SK-N-SH (cell line): ENCODE data around the gene SNX9. TPM values are rescaled to one million over a fixed set of nuclear protein-coding genes. Genes with fewer than 3 reads are reported as not detected.

Experiments used
- CTCF ChIA-PET: fragments of 300-600, 350-600 bp; formaldehyde crosslinking; extraction: SDS; loops from one replicate; lab custom pipeline; 2021; lab: Yijun Ruan, JAX
- POLR2A ChIA-PET: fragments of 350-600 bp; sonication (Branson Sonifier 250); formaldehyde crosslinking; extraction: SDS; loops from one replicate; lab custom pipeline; 2020; ENCODE audit warnings: antibody characterized with exemption, inconsistent platforms; lab: Yijun Ruan, JAX
- DNase-seq: peaks from one replicate; pipeline ENCODE4 v3.0.0; 2012
- H2AFZ ChIP-seq: fragments of 200-600 bp; sonication (generic); 2 replicates; pipeline ENCODE4 v1.8.1; 2016; ENCODE audit warnings: antibody characterized with exemption, mild to moderate bottlenecking, low read depth
- H3F3A ChIP-seq: fragments of 200-600 bp; sonication (generic); replicated peaks from 2 replicates; pipeline ENCODE3; 2016; ENCODE audit warnings: antibody characterized with exemption, mild to moderate bottlenecking; ENCODE audit not compliant: insufficient read depth
- H3K27ac ChIP-seq, 2 experiments: fragments of 200-500 bp in 1 of 2; fragments of 200-600 bp in 1 of 2; sonication (Bioruptor generic) in 1 of 2; sonication (generic), shearing (Covaris generic) in 1 of 2; 2 replicates each; pipeline versions ENCODE4 v1.5.1 to v1.6.1; 2014 to 2016; ENCODE audit warnings: low read depth in 2 of 2, inconsistent platforms in 1 of 2, low read length in 1 of 2, mild to moderate bottlenecking in 1 of 2, mixed read lengths in 1 of 2
- H3K27me3 ChIP-seq: fragments of 200-600 bp; sonication (generic), shearing (Covaris generic); 2 replicates; pipeline ENCODE4 v1.6.1; 2016; ENCODE audit warnings: mixed run types; ENCODE audit not compliant: insufficient read depth
- H3K36me3 ChIP-seq, 2 experiments: fragments of 200-500 bp in 1 of 2; fragments of 200-600 bp in 1 of 2; sonication (Bioruptor generic) in 1 of 2; sonication (generic) in 1 of 2; replicated peaks in 1 of 2; 2 replicates each; pipeline versions ENCODE3 to v1.5.1; 2014 to 2016; ENCODE audit warnings: low read length in 1 of 2, mild to moderate bottlenecking in 1 of 2; ENCODE audit not compliant: insufficient read depth in 2 of 2, control insufficient read depth in 1 of 2
- H3K4me1 ChIP-seq, 2 experiments: fragments of 200-500 bp in 1 of 2; fragments of 200-600 bp in 1 of 2; sonication (Bioruptor generic) in 1 of 2; sonication (generic), shearing (Covaris generic) in 1 of 2; 2 replicates each; pipeline versions ENCODE4 v1.5.1 to v1.6.1; 2014 to 2016; ENCODE audit warnings: low read depth in 1 of 2, low read length in 1 of 2, mixed run types in 1 of 2; ENCODE audit not compliant: insufficient read depth in 2 of 2, control insufficient read depth in 1 of 2
- H3K4me2 ChIP-seq: fragments of 200-600 bp; sonication (generic), shearing (Covaris generic); 2 replicates; pipeline ENCODE4 v1.6.1; 2017; ENCODE audit warnings: mixed run types
- H3K4me3 ChIP-seq, 2 experiments: fragments of 200-500 bp in 1 of 2; fragments of 200-600 bp in 1 of 2; sonication (Bioruptor generic) in 1 of 2; sonication (generic), shearing (Covaris generic) in 1 of 2; 2 replicates each; pipeline versions ENCODE4 v1.5.1 to v1.8.1; 2014 to 2016; ENCODE audit warnings: low read depth in 2 of 2, inconsistent platforms in 1 of 2, low read length in 1 of 2, mild to moderate bottlenecking in 1 of 2, mixed read lengths in 1 of 2, moderate library complexity in 1 of 2
- H3K79me2 ChIP-seq: fragments of 200-600 bp; sonication (generic); 2 replicates; pipeline ENCODE4 v1.8.1; 2017; ENCODE audit warnings: mild to moderate bottlenecking; ENCODE audit not compliant: insufficient read depth
- H3K9ac ChIP-seq: fragments of 200-600 bp; sonication (generic); 2 replicates; pipeline ENCODE4 v1.6.1; 2017; ENCODE audit warnings: mixed run types
- H3K9me2 ChIP-seq: fragments of 200-600 bp; sonication (generic); 2 replicates; pipeline ENCODE4 v1.6.1; 2017; ENCODE audit warnings: mixed run types
- H3K9me3 ChIP-seq: fragments of 200-600 bp; sonication (generic); 2 replicates; pipeline ENCODE4 v1.6.1; 2017; ENCODE audit warnings: mixed run types, mild to moderate bottlenecking, moderate library complexity
- H4K20me1 ChIP-seq: fragments of 200-600 bp; sonication (generic); 2 replicates; pipeline ENCODE4 v1.6.1; 2017; ENCODE audit warnings: mild to moderate bottlenecking, mixed run types; ENCODE audit not compliant: insufficient read depth
- CHD2 ChIP-seq: fragments of 150-350 bp; IDR thresholded peaks from 2 replicates; pipeline ENCODE4 v1.6.1; 2018; ENCODE audit warnings: low read length; ENCODE audit not compliant: partially characterized antibody
- ELF1 ChIP-seq: IDR thresholded peaks from 2 replicates; pipeline ENCODE4 v1.4.0; 2012
- FOXJ3 ChIP-seq: sonication (generic); formaldehyde crosslinking; IDR thresholded peaks from 2 replicates; pipeline ENCODE4 v1.5.1; 2020; ENCODE audit warnings: mild to moderate bottlenecking, missing genetic modification reagents
- FOXM1 ChIP-seq: IDR thresholded peaks from 2 replicates; pipeline ENCODE4 v1.4.0; 2012; ENCODE audit warnings: low read depth, mild to moderate bottlenecking
- GATA2 ChIP-seq: sonication (generic); formaldehyde crosslinking; IDR thresholded peaks from 2 replicates; pipeline ENCODE4 v1.5.0; 2020; ENCODE audit warnings: mild to moderate bottlenecking, missing genetic modification reagents
- MAX ChIP-seq: IDR thresholded peaks from 2 replicates; pipeline ENCODE4 v1.4.0; 2012; ENCODE audit warnings: low read depth
- MXI1 ChIP-seq: IDR thresholded peaks from 2 replicates; pipeline ENCODE4 v1.6.1; 2012; ENCODE audit warnings: mild to moderate bottlenecking, low read depth, low read length, improper control_type of control experiment
- NFIC ChIP-seq: IDR thresholded peaks from 2 replicates; pipeline ENCODE4 v1.4.0; 2012; ENCODE audit warnings: borderline replicate concordance
- NRF1 ChIP-seq: IDR thresholded peaks from 2 replicates; pipeline ENCODE4 v1.6.1; 2012; ENCODE audit warnings: low read depth, mild to moderate bottlenecking, low read length
- RAD21 ChIP-seq: IDR thresholded peaks from 2 replicates; pipeline ENCODE4 v1.6.1; 2012; ENCODE audit warnings: mild to moderate bottlenecking, low read length
- RCOR1 ChIP-seq: fragments of 150-350 bp; IDR thresholded peaks from 2 replicates; pipeline ENCODE4 v1.6.1; 2017; ENCODE audit warnings: antibody characterized with exemption, low read length
- RFX5 ChIP-seq: IDR thresholded peaks from 2 replicates; pipeline ENCODE4 v1.6.1; 2012; ENCODE audit warnings: mild to moderate bottlenecking, improper control_type of control experiment, low read length
- SIN3A ChIP-seq: IDR thresholded peaks from 2 replicates; pipeline ENCODE4 v1.6.1; 2012; ENCODE audit warnings: low read depth, mild to moderate bottlenecking, low read length, moderate library complexity, borderline replicate concordance
- TAF1 ChIP-seq: IDR thresholded peaks from 2 replicates; pipeline ENCODE4 v1.6.1; 2012; ENCODE audit warnings: low read depth, mild to moderate bottlenecking, low read length, moderate library complexity, borderline replicate concordance
- TCF12 ChIP-seq: IDR thresholded peaks from 2 replicates; pipeline ENCODE4 v1.4.0; 2012
- TEAD4 ChIP-seq: IDR thresholded peaks from 2 replicates; pipeline ENCODE4 v1.4.0; 2012; ENCODE audit warnings: mild to moderate bottlenecking, borderline replicate concordance; ENCODE audit not compliant: insufficient read depth
- YY1 ChIP-seq: IDR thresholded peaks from 2 replicates; pipeline ENCODE4 v1.4.0; 2012; ENCODE audit warnings: low read depth, mild to moderate bottlenecking
- WGBS: methylation state at CpG from one replicate; pipeline ENCODE4 v1.1.6; 2017; ENCODE audit warnings: low lambda C conversion rate; 5-methylcytosine and 5-hydroxymethylcytosine counted together
- polyA plus RNA-seq, 3 experiments: library from polyadenylated mRNA; depleted of rRNA; stranded (reverse); fragments of >200 nt; gene quantifications; 2 replicates each; pipeline ENCODE4 v1.2.3, GENCODE V29; 2012

The SNX9 gene
- polyA plus RNA-seq, 1 of the 3 experiments (the other 2 are of a cell fraction), result 31.6 TPM

GRCh38 chr6:157990321-157991066 lies 167.4 kb downstream of the SNX9 start (continued):
- no peak for TF ChIP-seq TEAD4

GRCh38 chr6:157991067-157991432 lies 168.0 kb downstream of the SNX9 start:
- Histone ChIP-seq H3F3A (peaks cover 13% of the 10 kb centered on the region), H2AFZ (no peak overlapping the region), H3K9me2 (no peaks in the 10 kb centered on the region), H3K27ac (no peak overlapping the region), H3K36me3 (peaks cover 0 to 13% of the 10 kb centered on the region in 2 experiments), H3K27me3 (no peaks in the 10 kb centered on the region), H3K4me1 (peaks cover 28 to 36% of the 10 kb centered on the region in 2 experiments; a peak in 3 of 4 replicates), H3K79me2 (peaks cover 100% of the 10 kb centered on the region), H3K4me2 (0 out of 2 replicates have a peak overlapping the region, but pooled peaks have one; percentile 78), H4K20me1 (peaks cover 29% of the 10 kb centered on the region), H3K4me3 (no peak overlapping the region)
- WGBS, result 95% methylated on average over 11 of the region's 11 CpGs
- POLR2A ChIA-PET, result no interaction called here
- no peak for DNase-seq
- CTCF ChIA-PET, result interaction anchor here (1.4 to 2.9 kb wide), 2 partner anchors 9 to 81 kb away, joined by 4 to 11 read pairs; partner anchors contain the start of gene SYNJ2
- TF ChIP-seq RFX5 (no peak), CHD2 (no peak), TCF12 (no peak), FOXM1 (no peak), TAF1 (no peak), GATA2 (CRISPR knock-in tag) (no peak), SIN3A (no peak), TEAD4 (no peak), RCOR1 (no peak), MXI1 (no peak), NFIC (no peak), NRF1 (no peak), YY1 (no peak), FOXJ3 (CRISPR knock-in tag) (no peak), RAD21 (no peak), ELF1 (no peak)
- TF ChIP-seq, all 33 proteins: peak for 0
- Histone ChIP-seq H3K9ac (no peak overlapping the region), H3K9me3 (no peaks in the 10 kb centered on the region)

DNA sequence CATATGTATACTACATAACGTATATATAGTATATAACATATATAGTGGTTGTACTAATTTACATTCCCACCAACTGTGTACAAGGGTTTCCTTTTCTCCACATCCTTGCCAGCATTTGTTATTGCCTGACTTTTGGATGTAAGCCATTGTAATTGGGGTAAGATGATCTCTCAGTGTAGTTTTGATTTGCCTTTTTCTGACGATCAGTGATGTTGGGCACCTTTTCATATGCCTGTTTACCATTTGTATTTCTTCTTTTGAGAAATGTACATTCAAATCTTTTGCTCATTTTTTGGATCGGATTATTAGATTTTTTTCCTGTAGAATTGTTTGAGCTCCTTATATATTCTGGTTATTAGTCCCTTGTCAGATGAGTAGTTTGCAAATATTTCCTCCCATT lies 170.0 kb downstream of the SNX9 start:
- H4K20me1 ChIP-seq, result peaks cover 45% of the 10 kb centered on the region
- WGBS, result 94% methylated on average over 3 of the region's 3 CpGs
- peaks cover 0 to 13% of the 10 kb centered on the region in 2 experiments for H3K36me3 ChIP-seq

More for the DNA sequence above, 170.0 kb downstream of the SNX9 start:
- Histone ChIP-seq H3K27me3 (no peaks in the 10 kb centered on the region), H3K9me3 (no peaks in the 10 kb centered on the region), H3K27ac (no peak overlapping the region), H3K9ac (no peak overlapping the region), H3K4me2 (no peak overlapping the region), H3F3A (peaks cover 5% of the 10 kb centered on the region), H2AFZ (no peak overlapping the region), H3K4me1 (peaks cover 32 to 40% of the 10 kb centered on the region in 2 experiments; a peak in 3 of 4 replicates), H3K4me3 (no peak overlapping the region), H3K79me2 (peaks cover 100% of the 10 kb centered on the region), H3K9me2 (no peaks in the 10 kb centered on the region)
- no peak for TF ChIP-seq TCF12
- TF ChIP-seq GATA2 (CRISPR knock-in tag), result no peak
- TF ChIP-seq MAX, result no peak
- ChIA-PET POLR2A (no interaction called here), CTCF (interaction anchor here (1.1 kb wide), 1 partner anchor 33 kb away, joined by 4 read pairs; no protein-coding TSS in a partner anchor)
- DNase-seq, result no peak
